HG03175 (cell line): Measurements from ENCODE around the gene TMEM234.
"Not testable (repeated sequence)": the region's sequence is repeated elsewhere in the genome, so short reads cannot be mapped to it uniquely, and the experiment has no call there.

ENCODE experiments used
- ATAC-seq: cut with Tn5 transposase; IDR thresholded peaks from one replicate; pipeline ENCODE4 v1.9.1; 2021; ENCODE audit warnings: mild to moderate bottlenecking, moderate library complexity; ENCODE audit not compliant: unreplicated experiment

TMEM234 gene

GRCh38 chr1:32221980-32222755 lies at the start of gene TMEM234, which contains the start of gene EIF3I:
TSS of gene TMEM234 (minus strand) at chr1:32222353. CDS start at chr1:32222322, 31 bp downstream.
TSS of gene EIF3I (plus strand) at chr1:32222407. CDS start at chr1:32222442, 35 bp downstream.
- peak; percentile 98 for ATAC-seq

DNA sequence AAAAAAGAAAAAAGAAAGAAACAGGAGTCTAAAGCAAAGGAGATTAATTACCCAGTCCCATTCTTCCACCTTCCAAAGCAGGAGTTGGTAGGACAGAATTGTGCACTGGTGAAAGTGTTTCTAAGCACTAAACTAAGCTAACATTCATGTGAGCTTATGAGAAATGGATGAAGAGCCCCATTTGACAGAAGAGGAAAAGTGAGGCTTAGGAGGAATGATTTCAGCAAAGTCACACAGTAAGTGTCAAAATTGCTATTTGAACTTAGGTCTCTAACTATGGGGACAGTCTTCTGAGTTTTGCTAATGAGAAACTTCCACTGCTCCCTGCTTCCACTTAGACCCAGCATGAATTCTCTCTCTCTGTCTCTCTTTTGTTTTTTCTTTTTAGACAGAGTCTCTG lies 47.6 kb upstream of the TMEM234 start:
- ATAC-seq, result no peak

DNA sequence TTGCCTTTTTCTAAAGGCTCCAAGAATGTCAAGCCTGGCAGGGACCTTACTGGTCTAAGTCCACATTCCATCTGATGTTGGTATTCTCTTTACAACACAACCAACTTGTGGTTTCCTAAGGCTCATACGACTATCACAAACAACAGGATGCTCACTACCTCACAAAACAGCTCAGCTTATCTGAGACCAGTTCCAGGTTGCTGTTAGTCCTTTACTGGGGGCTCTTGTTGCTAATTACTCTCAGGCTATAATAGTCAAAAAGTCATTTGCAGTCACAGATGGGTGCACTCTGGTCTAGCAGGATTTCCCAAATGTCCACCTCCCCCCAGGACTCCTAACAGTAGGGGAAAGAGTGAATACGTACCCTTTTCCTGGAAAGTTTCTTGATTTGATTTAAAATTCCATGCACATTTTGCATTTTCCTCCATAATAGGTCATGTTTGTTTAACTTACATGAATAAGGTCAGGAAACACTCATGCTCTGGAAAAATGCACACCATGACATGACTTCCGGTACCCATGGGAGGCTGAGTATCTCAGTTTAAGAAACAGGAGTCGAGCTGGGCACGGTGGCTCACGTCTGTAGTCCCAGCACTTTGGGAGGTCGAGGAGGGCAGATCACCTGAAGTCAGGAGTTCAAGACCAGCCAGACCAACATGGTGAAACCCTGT lies 44.9 kb upstream of the TMEM234 start:
- ATAC-seq, result no peak

- no peak for ATAC-seq
Measured at GRCh38 chr1:32265846-32266245, 43.7 kb upstream of the TMEM234 start.

GRCh38 chr1:32263744-32264143 lies 41.6 kb upstream of the TMEM234 start:
- ATAC-seq, result peak; percentile 59

DNA sequence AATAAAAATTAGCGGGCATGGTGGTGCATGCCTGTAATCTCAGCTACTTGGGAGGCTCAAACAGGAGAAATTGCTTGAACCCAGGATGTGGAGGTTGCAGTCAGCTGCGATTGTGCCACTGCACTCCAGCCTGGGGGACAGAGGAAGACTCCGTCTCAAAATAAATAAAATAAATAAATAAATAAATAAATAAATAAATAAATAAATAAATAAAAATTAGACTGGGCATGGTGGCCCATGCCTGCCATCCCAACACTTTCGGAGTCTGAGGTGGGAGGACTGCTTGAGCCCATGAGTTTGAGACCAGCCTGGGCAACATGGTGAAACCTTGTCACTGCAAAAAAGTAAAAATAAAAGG lies 41.1 kb upstream of the TMEM234 start:
- ATAC-seq, result not testable (repeated sequence)

- no peak for ATAC-seq
Measured at GRCh38 chr1:32257227-32257508, 35.0 kb upstream of the TMEM234 start.

- no peak for ATAC-seq
Measured at GRCh38 chr1:32256473-32257226, 34.5 kb upstream of the TMEM234 start.

DNA sequence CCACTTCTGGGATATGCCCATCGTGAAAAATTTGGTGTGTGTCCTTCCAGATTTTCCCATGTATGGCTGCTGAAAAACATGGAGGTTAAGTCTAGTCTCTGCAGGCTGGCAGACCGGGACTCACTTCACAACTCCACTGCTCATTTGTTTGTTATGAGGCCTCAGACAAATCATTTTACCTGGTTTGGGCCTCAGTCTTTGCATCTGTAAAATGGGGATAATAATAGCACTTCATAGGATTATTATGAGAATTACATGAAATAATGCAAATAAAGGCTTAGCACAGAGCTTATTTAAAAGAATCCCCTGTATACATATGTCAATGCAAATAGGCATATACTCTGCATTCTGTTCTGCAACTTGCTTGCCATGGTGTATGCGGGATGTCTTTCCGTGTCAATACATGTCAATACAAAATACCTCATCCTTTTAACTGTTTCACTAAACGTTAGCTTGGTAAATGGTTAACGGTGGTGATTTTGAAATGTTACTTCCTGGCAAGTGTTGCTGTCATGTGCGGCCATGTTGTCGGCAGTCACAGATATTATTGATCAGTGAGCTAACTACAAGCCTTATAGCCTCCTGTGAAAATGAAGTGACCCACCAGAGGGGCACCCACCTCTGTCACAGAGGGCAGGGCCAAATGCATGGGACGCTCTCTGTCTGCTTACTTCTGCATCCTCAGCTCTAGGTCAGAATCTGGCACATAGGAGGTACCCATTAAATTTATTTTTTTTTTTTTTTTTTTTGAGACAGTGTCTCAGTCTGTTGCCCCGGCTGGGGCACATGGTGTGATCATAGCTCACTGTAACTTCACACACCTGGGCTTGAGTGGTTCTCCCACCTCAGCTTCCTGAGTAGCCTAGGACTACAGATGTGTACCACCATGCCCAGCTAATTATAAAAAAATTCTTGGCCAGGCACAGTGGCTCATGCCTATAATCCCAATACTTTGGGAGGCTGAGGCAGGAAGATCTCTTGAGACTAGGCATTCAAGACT lies 33.2 kb upstream of the TMEM234 start:
- ATAC-seq, result no peak

DNA sequence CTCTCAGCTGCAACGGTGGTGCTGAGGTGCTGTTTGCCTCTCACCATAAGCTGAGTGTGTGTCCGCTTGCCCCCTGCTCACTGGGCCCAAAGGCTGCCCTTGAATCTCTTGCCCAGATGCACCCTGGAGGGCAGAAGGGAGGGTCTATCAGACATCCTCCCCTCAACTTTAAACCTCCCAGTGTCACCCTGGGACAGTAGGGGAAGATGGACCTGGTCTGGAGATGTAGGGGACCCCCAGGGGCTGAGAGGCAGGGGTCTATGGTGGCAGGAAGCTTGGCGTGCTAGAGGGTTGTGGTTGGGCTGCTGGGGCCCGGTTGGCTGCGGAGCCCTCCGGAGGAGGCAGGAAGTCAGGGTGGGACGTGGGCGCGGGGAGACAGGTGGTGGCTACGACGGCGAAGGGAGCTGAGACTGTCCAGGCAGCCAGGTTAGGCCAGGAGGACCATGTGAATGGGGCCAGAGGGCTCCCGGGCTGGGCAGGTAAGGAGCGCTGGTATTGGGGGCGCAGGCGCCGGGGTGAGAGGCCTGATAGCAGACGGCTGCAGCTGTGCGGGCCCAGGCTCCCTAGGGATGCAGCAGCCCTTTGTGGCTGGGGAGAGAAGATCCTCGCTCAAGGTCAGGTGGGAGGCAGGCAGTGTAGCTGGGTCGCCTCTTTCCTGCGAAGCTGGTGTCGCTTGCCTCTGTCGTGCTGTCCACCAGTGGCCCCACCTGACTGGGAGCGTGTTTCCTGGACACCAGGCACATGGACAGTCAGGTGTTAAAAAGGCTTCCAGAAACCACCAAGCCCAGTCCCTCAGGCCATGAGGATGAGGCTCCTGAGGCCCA lies 29.0 kb upstream of the TMEM234 start, which contains the start of gene LCK:
Gene LCK, plus strand, starts transcription at position 373 of the 824 bp plus-strand sequence. CDS start 23,065 bp downstream, outside the sequence.
- ATAC-seq, result peak; percentile 22

GRCh38 chr1:32249831-32250525 lies 27.8 kb upstream of the TMEM234 start:
- peak; percentile 62 for ATAC-seq

GRCh38 chr1:32247983-32248889 lies 26.1 kb upstream of the TMEM234 start:
- ATAC-seq, result peak; percentile 29

DNA sequence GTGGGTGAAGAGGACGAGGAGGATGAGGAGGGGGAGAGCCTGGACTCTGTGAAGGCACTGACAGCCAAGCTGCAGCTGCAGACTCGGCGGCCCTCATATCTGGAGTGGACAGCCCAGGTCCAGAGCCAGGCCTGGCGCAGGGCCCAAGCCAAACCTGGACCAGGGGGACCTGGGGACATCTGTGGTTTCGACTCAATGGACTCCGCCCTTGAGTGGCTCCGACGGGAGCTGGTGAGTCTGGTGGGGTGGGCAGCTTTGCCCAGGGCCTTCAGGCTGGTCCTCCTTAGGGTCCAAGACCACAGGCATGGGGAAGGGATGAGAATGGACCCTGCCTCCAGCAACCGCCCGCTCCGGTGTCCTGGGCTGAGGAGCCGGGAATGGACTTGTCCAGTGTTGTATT lies 25.3 kb upstream of the TMEM234 start:
- ATAC-seq, result no peak

DNA sequence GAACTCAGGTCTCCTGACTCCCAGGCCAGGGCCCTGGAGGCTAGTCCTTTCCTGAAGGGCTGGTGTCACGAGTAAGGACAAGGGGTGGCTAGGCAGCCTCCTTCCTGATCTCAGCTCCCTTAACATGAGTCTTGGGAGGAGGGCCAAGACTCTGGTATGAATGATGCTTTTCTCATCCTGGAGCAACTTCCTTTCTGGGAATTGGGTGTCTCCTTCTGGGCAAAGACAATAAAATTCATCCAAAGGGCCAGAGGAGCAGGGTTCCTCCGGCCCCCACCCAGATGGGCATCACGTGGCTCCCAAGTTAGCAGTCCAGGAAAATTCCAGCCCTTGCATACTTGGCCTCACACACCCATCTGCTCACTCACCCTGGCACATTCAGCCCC lies 24.7 kb upstream of the TMEM234 start, which contains the start of gene FAM167B:
Gene FAM167B, plus strand, starts transcription at position 335 of the 386 bp plus-strand sequence. CDS start 200 bp downstream, outside the sequence.
- no peak for ATAC-seq

DNA sequence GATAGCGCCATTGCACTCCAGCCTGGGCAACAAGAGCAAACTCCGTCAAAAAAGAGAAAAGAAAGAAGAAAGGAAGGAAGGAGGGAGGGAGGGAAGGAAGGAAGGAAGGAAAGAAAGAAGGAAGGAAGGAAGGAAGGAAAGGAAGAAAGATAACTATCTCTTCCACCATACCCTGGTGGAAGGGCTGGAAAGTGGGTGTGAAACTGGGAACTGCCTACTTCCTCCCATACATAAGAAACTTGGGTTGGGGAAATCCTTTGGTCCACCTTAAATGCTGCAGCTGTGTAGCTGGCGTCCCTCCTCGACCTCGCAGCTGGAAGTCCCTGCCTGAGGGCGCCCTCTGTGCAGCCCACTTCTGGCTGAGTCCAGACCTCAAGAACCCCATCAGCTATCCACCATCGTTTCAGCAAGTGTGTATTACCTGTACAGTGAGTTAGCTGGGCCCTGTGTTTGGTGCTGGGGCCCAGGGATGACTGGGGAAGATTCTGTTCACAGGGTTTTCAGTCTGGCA lies 20.2 kb upstream of the TMEM234 start:
- ATAC-seq, result no peak

GRCh38 chr1:32241001-32241763 lies 19.0 kb upstream of the TMEM234 start:
- ATAC-seq, result no peak
